ENCODE results near the gene ESR2.
A peak's percentile ranks its signal among the peaks of the same experiment; 100 is the strongest.
"Not testable (repeated sequence)": the region's sequence is repeated elsewhere in the genome, so short reads cannot be mapped to it uniquely, and the experiment has no call there.

ESR2 gene

GRCh38 chr14:64196056-64196455, 98.1 kb downstream of the ESR2 start:
- DNase-seq = no peak

DNA sequence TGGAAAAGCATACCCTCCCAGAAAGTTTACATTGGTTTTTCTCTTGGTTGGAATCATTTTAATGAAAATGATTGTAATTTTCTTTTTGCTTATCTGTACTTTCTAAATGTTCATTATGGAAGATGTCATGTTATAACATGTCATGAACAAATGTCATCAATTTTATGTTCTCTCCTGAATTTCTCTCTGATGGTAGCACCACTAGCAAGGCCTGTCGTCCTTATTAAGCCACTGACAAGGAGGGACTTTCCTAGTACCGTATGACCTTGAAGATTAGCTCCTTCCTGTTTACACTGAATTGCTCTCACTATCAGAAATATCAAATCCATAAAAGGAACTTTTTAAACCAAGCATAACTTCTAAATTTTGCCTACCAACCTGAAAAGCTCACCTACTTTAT, 99.0 kb downstream of the ESR2 start:
- peak; percentile 55 for DNase-seq

DNA sequence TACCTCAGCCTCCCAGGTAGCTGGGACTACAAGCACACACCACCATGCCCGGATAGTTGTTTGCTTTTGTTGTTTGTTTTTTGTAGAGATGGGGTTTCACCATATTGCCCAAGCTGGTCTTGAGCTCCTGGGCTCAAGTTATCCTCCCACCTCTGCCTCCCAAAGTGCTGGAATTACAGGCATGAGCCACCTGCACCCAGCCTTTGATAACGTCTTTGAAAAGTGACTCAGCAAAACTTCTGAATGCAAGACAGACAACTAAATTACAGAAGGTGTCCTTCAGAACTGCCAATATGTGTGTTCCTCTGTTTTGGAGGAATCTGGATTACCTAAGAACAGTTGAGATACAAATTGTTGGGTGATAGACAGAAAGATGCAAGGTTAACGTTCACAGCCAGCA, 99.8 kb downstream of the ESR2 start:
- no peak for DNase-seq

DNA sequence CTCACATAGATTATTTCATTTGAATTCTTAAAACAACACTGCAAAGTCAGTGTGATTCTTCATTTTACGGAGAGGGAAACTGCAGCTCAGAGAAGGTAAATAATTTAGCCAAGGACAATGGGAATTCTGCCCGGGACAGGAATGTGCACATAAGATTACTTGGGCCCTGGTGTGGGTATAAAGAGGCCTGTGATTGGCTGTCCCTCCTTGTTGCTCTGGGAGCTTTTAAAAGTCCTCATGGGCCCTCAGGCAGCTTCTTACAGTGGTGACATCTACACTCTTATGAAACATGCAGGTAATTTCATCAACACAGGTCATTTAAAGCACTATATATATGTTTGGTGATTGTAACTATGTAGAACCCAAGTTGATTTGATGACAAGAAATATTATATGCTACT, 100.3 kb downstream of the ESR2 start:
- DNase-seq = no peak

DNA sequence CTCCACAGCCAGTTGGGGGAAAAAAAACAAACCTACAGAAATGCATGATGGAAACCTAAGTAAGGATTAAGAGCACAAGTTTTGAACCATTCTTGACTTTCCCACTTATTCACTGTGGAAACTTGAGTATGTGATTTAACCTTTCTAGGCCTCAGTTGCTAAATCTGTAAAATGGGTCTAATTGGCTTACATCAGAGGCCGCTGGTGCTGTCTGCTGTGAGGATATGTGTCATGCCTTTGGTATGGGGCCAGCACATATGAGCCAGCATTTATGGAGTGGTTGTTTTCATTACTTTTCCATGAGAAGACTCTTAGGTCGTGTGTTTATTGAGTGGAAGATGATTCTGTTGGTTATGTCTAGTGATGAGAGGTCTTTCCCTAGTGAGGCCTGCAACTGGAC, 102.4 kb downstream of the ESR2 start:
- DNase-seq = no peak

- DNase-seq = no peak
These were observed 103.1 kb downstream of the ESR2 start for GRCh38 chr14:64190974-64191502.

DNA sequence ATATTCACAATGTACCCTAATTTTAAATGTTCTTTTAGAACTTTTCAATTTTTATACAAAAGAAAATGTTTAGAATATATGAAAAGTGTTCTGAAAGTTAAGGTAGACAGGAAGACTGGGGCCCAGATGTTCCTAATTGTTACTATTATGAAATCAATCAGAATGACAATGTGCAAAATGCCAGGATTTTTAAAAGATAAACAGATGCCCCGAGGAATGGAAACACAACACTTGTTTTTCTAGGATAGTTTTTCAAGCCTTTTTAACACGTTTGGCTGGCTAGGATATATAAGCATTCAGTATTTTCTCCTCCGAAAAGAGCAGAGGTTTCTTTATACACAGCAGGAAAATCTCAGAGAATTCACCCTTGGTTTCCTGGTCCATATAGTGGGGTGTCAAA, 106.8 kb downstream of the ESR2 start:
- DNase-seq = no peak

- DNase-seq = no peak
These were observed 107.7 kb downstream of the ESR2 start for GRCh38 chr14:64186231-64187129.

- DNase-seq = no peak
These were observed 109.0 kb downstream of the ESR2 start for GRCh38 chr14:64185184-64185583.

- DNase-seq = no peak
These were observed 110.0 kb downstream of the ESR2 start for GRCh38 chr14:64184103-64184729.

GRCh38 chr14:64182908-64183307, 111.3 kb downstream of the ESR2 start:
- DNase-seq = not testable (repeated sequence)

- peak; percentile 19 for DNase-seq
These were observed 115.4 kb downstream of the ESR2 start for GRCh38 chr14:64178814-64179213.

DNA sequence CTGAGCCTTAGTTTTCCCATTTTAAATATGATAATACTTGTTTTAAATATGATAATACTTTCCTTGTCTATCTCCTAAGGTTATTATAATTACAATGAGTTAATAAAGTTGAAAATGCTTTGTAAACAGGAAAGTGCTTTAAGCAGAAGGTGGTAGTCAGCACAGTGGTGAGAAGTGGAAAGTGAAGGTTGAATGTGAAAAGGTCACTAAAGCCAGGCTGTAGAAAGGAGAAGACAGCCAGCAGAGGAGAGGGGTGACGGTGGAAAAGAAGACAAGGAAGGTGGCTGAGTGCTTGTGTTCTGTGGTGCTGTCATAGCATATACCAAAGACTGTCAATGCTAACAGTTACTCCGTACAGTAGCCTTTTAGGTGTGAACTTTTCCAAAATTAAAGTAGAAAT, 117.8 kb downstream of the ESR2 start:
- DNase-seq = no peak

- DNase-seq = no peak
These were observed 119.0 kb downstream of the ESR2 start for GRCh38 chr14:64174922-64175782.

- DNase-seq = no peak
These were observed 124.0 kb downstream of the ESR2 start for GRCh38 chr14:64170181-64170580.

DNA sequence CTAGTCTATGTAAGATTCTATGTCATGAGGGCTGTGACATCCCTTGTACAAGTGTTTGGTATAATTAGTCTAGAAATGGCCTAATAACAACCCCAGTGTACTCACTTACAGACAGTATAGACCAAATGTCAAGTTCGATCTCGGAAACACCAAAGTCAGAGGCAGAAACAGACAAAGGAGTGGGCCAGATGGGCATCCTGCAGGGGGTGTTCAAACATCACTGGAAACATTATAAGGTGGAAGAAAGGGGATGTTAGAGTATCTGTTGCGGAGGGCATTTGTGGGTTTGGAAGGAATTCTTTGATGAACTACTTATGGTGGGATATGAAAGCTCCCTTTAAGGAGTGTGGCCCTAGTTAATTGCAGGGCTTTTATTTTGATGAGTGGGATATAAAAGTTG, 134.6 kb downstream of the ESR2 start:
- DNase-seq = no peak

GRCh38 chr14:64158608-64159007, 135.6 kb downstream of the ESR2 start:
- DNase-seq = no peak

- no peak for DNase-seq
These were observed 144.2 kb downstream of the ESR2 start for GRCh38 chr14:64149921-64150320.

DNA sequence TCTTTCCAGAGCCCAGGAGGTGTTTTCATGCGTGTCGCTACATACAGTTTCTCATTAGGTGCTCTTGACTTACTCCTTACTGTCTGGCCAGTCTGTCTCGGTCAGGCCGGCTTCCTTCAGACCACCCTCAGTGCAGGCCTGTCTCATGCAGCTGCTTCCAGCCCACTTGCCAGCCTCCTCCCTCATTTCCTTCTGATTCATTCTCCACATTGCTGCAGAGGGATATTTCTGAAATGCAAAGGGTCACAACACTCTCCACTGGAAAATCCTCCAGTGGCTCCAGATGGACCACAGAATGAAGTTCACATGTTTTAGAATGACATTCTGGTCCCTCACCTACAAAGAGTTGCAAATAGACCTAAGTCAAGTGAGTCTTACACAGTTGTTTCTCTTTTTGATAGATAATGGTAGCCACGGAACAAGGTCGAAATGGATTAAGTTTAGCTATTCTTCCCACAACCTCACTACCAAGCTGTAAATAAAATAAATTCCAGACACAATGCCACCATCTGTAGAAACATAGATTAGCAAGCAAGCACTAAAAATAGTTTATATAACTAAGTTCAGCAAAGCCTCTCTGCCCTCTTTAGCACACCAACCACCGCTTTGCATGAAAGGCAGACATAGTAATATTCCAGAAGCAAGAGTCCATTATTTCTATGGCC, 146.9 kb downstream of the ESR2 start:
- no peak for DNase-seq

DNA sequence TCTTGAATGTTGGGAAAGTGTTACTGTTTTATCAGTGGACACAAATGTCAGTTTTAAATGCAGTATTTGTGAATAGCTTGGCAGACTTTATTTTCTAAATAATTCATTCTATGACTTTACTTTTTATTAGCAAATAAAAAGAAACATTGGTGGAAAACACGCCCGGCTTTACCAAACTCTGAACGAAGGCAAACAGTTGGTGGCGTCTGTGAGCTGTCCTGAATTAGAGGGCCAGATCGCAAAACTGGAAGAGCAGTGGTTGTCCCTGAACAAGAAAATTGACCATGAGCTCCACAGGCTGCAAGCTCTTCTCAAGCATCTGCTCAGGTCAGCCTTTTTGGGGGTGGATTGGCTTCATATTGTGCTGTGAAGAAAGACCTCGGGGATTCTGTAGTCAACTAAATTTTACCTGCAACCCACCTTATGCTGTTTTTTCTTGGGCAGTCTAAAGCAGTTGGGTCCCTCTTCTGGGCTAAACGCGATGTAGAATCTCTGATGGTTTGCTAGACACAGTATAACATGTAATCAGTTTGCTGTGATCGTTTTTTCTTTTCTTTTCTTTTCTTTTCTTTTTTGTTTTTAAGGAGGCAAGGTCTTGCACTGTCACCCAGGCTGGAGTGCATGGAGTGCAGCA, 156.4 kb downstream of the ESR2 start:
- no peak for DNase-seq

GRCh38 chr14:64126548-64126947, 167.6 kb downstream of the ESR2 start:
- DNase-seq = no peak

DNA sequence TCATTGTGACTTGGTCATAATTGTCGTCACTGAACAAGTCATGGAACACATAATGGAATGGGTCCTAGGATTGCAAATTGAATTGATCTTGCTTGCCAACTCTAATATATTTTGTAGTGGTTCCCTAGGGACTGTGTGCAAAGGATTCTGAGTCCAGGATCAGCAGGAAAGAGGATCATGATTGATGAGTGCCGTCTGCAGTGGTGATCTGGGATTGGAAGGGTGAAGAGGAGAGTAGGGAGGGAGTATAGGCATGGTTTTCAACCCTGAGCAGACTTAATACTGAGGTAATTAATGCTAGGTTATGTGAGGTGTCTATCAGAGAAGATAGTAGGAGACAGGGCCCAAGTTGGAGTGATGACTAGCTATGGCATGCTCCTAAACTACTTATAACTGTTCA, 168.9 kb downstream of the ESR2 start:
- DNase-seq = no peak

Data from CD4-positive, alpha-beta T cell treated with Interleukin-4 for 4 hours (primary cell).